Left lobe of liver (tissue), 2 donors: ENCODE data around the gene KYNU. TPM values are rescaled to one million over a fixed set of nuclear protein-coding genes. Genes with fewer than 3 reads are reported as not detected.
"Not testable (repeated sequence)": the region's sequence is repeated elsewhere in the genome, so short reads cannot be mapped to it uniquely, and the experiment has no call there.

Source experiments
- ATAC-seq: fragments of 200-7000 bp; cut with Tn5 transposase; one replicate; pipeline ENCODE4 v1.9.1; 2020; ENCODE audit warnings: mild to moderate bottlenecking, moderate library complexity
- DNase-seq: peaks from one replicate; pipeline ENCODE4 v3.0.0-alpha.2; 2020; ENCODE audit warnings: low spot score
- total RNA-seq: library from RNA; stranded (reverse); gene quantifications from one replicate; pipeline ENCODE4 v1.2.1, GENCODE V29; 2021
- donor health status: DM: no; HTN: no; CAD: no; lungs with moderate emphysema.
- donor health status: DM: no; HTN: yes; CAD: no.

KYNU gene
- total RNA-seq, 1 donor from 2014 or later = 38.6 TPM

DNA sequence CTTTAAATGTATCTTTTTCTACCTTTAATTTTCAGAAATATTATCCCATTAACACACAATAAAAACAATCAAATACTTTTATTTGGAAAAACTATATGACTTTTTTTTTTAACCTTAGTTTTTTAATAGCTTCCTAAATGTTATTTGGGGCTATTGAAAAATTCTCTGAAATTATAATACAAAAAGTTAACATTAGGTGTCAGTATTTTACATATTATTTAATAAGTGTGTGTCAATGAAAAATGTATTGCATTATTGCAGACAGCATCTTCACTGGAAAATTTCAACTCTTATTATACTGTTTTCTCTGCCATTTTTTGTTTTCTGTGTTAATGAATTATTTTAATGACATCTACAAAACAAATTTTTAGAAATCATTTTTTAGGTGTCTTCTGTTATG is 200.6 kb downstream of the KYNU start:
- DNase-seq = no peak
- no peak for ATAC-seq

DNA sequence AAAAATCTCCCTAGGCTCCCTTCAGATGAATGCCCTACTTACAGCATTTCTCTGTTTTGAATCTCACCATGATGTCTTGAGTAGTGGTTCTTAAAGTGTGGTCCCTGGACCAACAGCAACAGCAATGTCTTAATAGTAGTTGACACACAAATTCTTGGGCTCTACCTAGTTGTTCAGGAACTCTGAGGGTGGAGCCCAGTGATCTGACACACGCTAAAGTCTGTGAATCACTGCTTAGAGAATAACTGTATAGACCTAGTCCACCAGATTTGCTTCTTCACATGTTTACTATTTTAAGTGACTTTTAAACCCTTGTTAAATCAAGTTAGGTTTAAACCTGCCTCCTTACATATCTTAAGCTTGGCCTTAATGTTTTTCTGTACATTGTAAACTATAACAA is 204.2 kb downstream of the KYNU start:
- ATAC-seq = no peak
- DNase-seq = no peak

DNA sequence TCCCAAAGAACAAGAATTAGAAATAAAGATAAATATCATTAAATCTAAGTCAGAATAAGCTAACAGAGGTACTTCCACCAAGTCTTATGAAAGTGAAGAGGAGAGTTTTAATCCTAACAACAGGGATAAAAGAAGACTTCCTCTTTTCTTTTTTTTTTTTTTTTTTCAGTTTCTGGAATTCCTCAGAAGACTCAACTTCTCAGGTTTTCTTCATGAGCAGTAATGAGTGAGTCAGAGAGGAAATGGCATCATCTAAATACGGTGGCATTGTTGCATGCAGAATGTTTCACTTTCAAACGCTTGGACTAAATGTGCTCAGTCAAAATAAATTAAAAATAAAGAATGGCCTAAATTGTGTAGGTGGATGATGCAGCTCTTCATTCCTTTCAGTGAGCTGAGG is 206.2 kb downstream of the KYNU start:
- no peak for ATAC-seq
- no peak for DNase-seq

DNA sequence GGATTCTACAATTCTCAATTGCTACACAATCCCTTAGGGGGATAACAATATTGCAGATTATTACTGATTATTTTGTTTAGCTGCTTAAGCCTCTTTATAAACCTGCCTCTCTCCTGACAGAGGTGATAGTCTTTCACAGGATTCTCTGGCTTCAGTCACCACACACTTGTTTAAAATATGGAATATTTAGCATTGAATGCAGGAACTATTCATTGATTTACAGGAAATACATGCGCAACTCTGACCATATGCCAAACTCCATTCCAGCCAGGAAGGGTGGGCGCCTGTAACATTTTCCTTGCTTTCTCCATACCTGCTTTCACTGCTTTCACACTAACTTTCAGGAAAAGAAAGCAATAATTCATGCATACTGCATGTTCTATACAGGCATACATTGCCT is 207.0 kb downstream of the KYNU start:
- DNase-seq (no peak), ATAC-seq (no peak)

DNA sequence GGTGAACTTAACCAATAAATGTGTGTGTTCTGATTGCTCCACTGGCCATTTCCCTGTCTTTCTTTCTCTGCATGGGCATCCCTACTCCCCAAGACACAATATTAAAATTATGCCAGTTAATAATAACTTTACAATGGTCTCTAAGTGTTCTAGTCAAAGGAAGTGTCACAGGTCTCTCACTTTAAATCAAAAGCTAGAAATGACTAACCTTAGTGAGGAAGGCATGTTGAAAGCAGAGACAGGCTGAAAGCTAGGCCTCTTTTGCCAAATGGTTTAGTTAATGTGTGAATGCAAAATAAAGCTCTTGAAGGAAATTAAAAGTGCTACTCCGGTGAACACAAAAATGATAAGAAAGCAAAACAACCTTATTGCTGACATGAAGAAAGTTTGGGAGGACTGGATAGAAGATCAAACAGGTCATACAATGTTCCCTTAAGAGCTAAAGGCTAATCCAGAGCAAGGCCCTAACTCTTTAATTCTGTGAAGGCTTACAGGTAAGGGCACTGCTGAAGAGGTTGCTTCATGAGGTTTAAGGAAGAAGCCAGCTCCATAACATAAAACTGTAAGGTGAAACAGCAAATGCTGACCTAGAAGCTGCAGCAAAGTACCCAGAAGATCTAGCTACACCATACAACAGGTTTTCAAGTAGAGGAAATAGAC is 207.8 kb downstream of the KYNU start:
- DNase-seq (no peak), ATAC-seq (no peak)

DNA sequence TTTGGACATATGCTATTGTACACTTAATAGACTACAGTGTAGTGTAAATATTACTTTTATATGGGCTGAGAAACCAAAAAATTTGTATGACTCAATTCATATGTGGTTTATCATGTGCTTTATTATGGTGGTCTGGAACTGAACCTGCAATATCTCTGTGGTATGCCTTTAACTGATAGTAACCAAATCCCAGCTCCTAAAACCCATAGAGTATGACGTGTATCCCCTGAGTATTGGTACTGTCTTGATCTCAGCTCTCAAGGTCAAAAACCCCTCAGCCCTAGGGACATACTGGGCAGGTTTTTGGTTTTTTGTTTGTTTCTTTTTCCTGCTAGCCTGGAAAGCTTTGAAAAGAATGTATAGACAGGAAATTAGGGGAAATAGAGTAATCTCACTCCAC is 209.6 kb downstream of the KYNU start:
- ATAC-seq = no peak
- no peak for DNase-seq

DNA sequence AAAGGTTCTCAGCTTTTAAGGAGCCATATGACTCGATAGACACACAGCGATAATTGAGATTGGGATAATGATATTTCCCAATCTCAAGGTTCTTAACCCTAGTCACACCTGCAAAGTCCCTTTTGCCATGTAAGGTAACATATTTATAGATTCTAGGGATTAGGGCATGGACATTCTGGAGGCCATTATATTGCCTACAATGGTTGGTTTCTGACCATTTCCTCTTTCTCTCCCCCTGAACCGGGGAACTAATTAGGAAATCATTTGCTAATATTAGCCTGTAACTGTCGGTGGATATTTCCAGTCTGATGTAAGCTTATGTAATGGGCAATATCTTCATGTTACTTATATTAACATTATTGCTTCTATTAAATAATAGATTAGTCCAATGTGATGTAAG is 210.9 kb downstream of the KYNU start:
- no peak for DNase-seq
- no peak for ATAC-seq

DNA sequence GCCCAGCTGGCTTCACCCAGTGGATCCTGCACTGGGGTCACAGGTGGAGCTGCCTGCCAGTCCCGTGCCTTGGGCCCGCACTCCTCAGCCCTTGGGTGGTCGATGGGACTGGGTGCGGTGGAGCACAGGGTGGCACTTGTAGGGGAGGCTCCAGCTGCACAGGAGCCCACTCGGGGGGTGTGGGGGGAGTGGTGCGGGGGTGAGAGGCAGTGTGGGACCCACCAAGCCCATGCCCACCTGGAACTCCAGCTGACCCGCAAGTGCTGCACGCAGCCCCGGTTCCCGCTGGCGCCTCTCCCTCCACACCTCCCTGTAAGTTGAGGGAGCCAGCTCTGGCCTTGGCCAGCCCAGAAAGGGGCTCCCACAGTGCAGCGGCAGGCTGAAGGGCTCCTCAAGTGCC is 212.1 kb downstream of the KYNU start:
- not testable (repeated sequence) for DNase-seq, ATAC-seq
